CD4-positive, CD25-positive, alpha-beta regulatory T cell (primary cell): ENCODE data around the gene RNLS. TPM values are rescaled to one million over a fixed set of nuclear protein-coding genes. Genes with fewer than 3 reads are reported as not detected.

Experiments used
- ATAC-seq, 2 donors: fragments of 150-1000 bp; cut with Tn5 transposase; one replicate each; pipeline ENCODE4 v1.10.0; 2021; ENCODE audit warnings: low read depth in 2 of 2, moderate number of reproducible peaks in 2 of 2, moderate library complexity in 1 of 2
- DNase-seq, 3 donors: peaks; one replicate each; pipeline versions ENCODE4 v3.0.0 to v3.0.0-alpha.2; 2012 to 2022; ENCODE audit warnings: mixed read lengths in 1 of 3
- H3K27ac ChIP-seq: one replicate; pipeline ENCODE4 v1.7.0; 2013; ENCODE audit warnings: mild to moderate bottlenecking, low read length; ENCODE audit not compliant: insufficient read depth, poor library complexity, severe bottlenecking
- H3K27me3 ChIP-seq: one replicate; pipeline ENCODE4 v1.7.0; 2013; ENCODE audit warnings: low read length; ENCODE audit not compliant: control insufficient read depth, insufficient read depth
- H3K36me3 ChIP-seq: one replicate; pipeline ENCODE4 v1.7.0; 2013; ENCODE audit warnings: mild to moderate bottlenecking, low read length, moderate library complexity; ENCODE audit not compliant: control insufficient read depth, insufficient read depth
- H3K4me1 ChIP-seq: 2 replicates; pipeline ENCODE4 v1.7.0; 2013; ENCODE audit warnings: mild to moderate bottlenecking, low read length; ENCODE audit not compliant: insufficient read depth, control insufficient read depth, poor library complexity, severe bottlenecking
- H3K4me3 ChIP-seq: one replicate; pipeline ENCODE4 v1.7.0; 2013; ENCODE audit warnings: low read depth, mild to moderate bottlenecking, low read length, moderate library complexity
- H3K9me3 ChIP-seq, 2 experiments: 1 replicate in 1 of 2; 2 replicates in 1 of 2; pipeline ENCODE4 v1.7.0; 2013; ENCODE audit warnings: low read length in 2 of 2, mild to moderate bottlenecking in 1 of 2, moderate library complexity in 1 of 2; ENCODE audit not compliant: control insufficient read depth in 2 of 2
- H3K27ac Mint-ChIP-seq, 3 donors: one replicate each; pipeline ENCODE4 v1.8.0; 2020 to 2022; ENCODE audit warnings: mild to moderate bottlenecking in 3 of 3, mixed read lengths in 3 of 3, moderate library complexity in 2 of 3
- H3K27me3 Mint-ChIP-seq: one replicate; pipeline ENCODE4 v1.8.0; 2022; ENCODE audit warnings: mild to moderate bottlenecking, mixed read lengths
- H3K36me3 Mint-ChIP-seq: one replicate; pipeline ENCODE4 v1.8.0; 2020; ENCODE audit warnings: mixed read lengths
- H3K4me1 Mint-ChIP-seq, 4 donors: one replicate each; pipeline ENCODE4 v1.8.0; 2020 to 2022; ENCODE audit warnings: mixed read lengths in 4 of 4, mild to moderate bottlenecking in 1 of 4
- H3K4me3 Mint-ChIP-seq, 4 donors: one replicate each; pipeline ENCODE4 v1.8.0; 2020 to 2022; ENCODE audit warnings: mild to moderate bottlenecking in 4 of 4, mixed read lengths in 4 of 4, moderate library complexity in 3 of 4
- H3K9me3 Mint-ChIP-seq, 7 donors: one replicate each; pipeline ENCODE4 v1.8.0; 2020 to 2022; ENCODE audit warnings: mixed read lengths in 7 of 7, mild to moderate bottlenecking in 3 of 7, moderate library complexity in 2 of 7
- polyA plus RNA-seq, 4 donors: library from polyadenylated mRNA; unstranded; fragments of 300-500 nt; fragmentation: Illumina TruSeq; gene quantifications; one replicate each; pipeline ENCODE4 v1.2.3, GENCODE V29; 2021
- total RNA-seq: library from RNA; stranded (reverse); gene quantifications from one replicate; pipeline ENCODE4 v1.2.3, GENCODE V29; 2022

The RNLS gene
- total and polyA plus RNA-seq, 5 donors from 2014 or later = 1.6 to 5.6 (median 4.4) TPM

DNA sequence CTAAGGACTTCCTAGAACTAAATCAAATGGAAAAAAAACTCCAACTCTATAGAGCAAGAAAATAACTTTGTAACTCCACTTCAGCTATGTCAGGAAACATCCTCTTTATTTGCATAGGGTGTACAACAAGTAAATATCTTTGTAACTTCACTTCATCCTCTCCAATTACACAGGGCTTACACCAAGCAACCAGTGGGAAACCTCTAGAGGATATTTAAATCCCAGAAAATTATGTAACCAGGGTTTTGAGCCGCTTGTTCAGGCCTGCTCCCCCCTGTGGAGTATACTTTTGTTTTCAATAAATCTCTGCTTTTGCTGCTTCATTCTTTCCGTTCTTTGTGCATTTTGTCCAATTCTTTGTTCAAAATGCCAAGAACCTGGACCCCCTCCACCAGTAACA, 25.7 kb upstream of the RNLS start:
- Histone ChIP-seq H3K27me3 (peaks cover 11% of the 10 kb centered on the region), H3K9me3 (no peaks in the 10 kb centered on the region), H3K4me1 (no peaks in the 10 kb centered on the region), H3K4me3 (no peak overlapping the region), H3K36me3 (no peaks in the 10 kb centered on the region), H3K27ac (no peak overlapping the region)
- H3K4me3 Mint-ChIP-seq = no peak overlapping the region
- no peak for ATAC-seq
- no peak for DNase-seq
- H3K9me3 Mint-ChIP-seq = no peaks in the 10 kb centered on the region
- H3K4me1 Mint-ChIP-seq = peaks cover 0 to 1% (median 0%) of the 10 kb centered on the region in 4 donors
- H3K36me3 Mint-ChIP-seq = no peaks in the 10 kb centered on the region
- peaks cover 23% of the 10 kb centered on the region for H3K27me3 Mint-ChIP-seq
- no peak overlapping the region for H3K27ac Mint-ChIP-seq

DNA sequence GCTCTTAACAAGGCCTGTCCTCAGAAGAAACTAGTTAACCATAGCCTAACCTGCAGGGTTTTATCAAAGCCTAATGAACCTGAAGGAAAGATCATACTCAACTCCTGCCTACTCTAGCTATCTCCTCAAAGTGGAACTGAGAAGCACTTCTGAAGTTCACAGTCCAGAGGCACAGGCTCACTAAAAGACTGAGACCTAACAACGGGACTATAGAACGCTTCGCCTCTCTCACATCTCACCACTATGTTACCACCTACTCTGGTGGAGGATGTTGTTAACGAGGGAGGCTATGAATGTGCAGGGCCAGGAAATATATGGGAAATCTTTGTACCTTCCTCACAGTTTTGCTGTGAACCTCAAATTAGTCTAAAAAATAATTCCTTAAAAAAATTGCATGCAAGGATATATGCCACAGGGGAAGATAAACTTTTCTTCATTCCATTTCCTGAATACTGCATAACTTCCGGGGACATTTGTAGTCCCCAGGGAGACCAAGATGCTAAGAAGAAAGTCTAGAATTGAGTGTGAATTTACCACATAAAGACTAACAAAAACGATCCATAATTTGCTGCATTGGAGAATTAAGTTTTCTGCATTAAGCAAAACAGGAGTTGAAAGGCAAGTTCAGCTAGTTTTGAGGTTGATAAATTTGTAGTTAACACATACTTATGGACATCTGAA, 25.1 kb upstream of the RNLS start:
- Mint-ChIP-seq H3K27me3 (peaks cover 23% of the 10 kb centered on the region), H3K4me1 (peaks cover 0 to 1% (median 0%) of the 10 kb centered on the region in 4 donors), H3K36me3 (no peaks in the 10 kb centered on the region), H3K9me3 (no peaks in the 10 kb centered on the region), H3K4me3 (no peak overlapping the region), H3K27ac (no peak overlapping the region)
- Histone ChIP-seq H3K4me3 (no peak overlapping the region), H3K27me3 (peaks cover 11% of the 10 kb centered on the region), H3K4me1 (no peaks in the 10 kb centered on the region), H3K9me3 (no peaks in the 10 kb centered on the region), H3K27ac (no peak overlapping the region), H3K36me3 (no peaks in the 10 kb centered on the region)
- ATAC-seq (no peak), DNase-seq (no peak)

DNA sequence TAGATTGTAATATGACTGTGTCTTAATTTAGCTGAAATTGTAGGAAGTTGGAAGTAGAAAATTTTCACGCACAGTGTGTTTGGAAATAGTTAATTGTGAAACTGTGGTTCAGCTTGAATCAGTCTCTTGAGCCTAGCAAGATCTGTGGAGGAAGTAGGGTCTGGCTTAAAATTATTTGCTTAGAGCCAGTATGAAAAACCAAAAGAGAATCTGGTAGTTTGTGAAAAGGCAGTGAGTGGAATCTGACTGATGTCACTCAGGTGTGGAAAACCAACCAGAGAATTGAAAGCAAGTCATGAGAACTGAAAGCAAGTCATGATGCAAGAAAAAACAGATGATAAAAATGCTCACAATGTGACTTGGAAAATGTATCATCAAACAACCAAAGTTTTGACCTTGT, 14.9 kb upstream of the RNLS start:
- ATAC-seq = no peak
- Mint-ChIP-seq H3K9me3 (peaks cover 0 to 6% (median 0%) of the 10 kb centered on the region in 7 donors), H3K4me1 (no peaks in the 10 kb centered on the region), H3K27ac (no peak overlapping the region), H3K36me3 (no peaks in the 10 kb centered on the region), H3K4me3 (no peak overlapping the region), H3K27me3 (peaks cover 26% of the 10 kb centered on the region)
- H3K36me3 ChIP-seq = no peaks in the 10 kb centered on the region
- H3K27me3 ChIP-seq = peaks cover 7% of the 10 kb centered on the region
- H3K4me1 ChIP-seq = no peaks in the 10 kb centered on the region
- H3K27ac ChIP-seq = no peak overlapping the region
- H3K9me3 ChIP-seq = no peaks in the 10 kb centered on the region
- no peak overlapping the region for H3K4me3 ChIP-seq
- no peak for DNase-seq

DNA sequence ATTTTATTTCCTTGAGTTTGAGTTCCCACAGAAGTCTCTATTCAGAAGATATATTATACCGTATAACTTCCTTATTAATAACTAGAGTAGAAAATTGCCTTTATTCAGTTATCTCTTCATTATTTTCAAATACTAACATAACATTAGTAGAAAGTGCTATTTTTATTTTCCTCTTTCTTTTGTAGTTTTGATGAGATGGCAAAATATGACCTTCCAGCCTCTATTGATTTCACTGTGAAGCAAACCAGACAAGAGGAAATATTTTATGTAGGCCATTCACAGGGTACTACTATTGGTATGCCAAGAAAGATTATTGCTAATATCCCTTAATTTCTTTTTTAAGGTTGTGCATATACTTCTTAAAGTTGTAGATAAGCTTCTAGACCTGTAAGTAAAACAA, 11.4 kb upstream of the RNLS start:
- no peaks in the 10 kb centered on the region for H3K4me1 ChIP-seq
- Mint-ChIP-seq H3K27me3 (peaks cover 38% of the 10 kb centered on the region), H3K27ac (no peak overlapping the region), H3K4me1 (no peaks in the 10 kb centered on the region), H3K4me3 (no peak overlapping the region), H3K36me3 (no peaks in the 10 kb centered on the region), H3K9me3 (peaks cover 0 to 1% (median 0%) of the 10 kb centered on the region in 7 donors)
- no peaks in the 10 kb centered on the region for H3K36me3 ChIP-seq
- ATAC-seq (no peak), DNase-seq (no peak)
- no peaks in the 10 kb centered on the region for H3K9me3 ChIP-seq
- H3K27ac ChIP-seq = no peak overlapping the region
- peaks cover 7% of the 10 kb centered on the region for H3K27me3 ChIP-seq
- no peak overlapping the region for H3K4me3 ChIP-seq

DNA sequence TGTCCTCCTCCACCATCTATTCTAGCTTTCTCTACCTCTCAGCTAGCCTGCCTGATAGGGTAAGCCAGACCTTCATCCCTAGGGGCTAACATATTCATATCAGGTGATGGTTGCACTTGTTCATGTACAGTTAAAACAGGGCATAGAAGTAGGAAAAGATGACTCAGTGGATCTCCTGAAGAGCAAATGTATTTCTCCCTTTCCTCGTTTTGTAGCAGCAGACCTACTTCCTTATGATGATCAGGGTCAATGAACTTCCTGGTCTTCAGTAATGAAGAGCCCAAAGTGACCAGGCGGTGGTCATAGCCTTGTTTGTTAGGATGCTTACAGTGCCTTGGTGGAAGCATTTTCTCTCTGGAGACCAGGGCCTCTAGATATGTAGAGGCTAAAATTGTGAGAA, 9.8 kb upstream of the RNLS start:
- Histone ChIP-seq H3K4me3 (no peak overlapping the region), H3K27ac (no peak overlapping the region), H3K36me3 (no peaks in the 10 kb centered on the region), H3K27me3 (no peaks in the 10 kb centered on the region), H3K9me3 (no peaks in the 10 kb centered on the region), H3K4me1 (no peaks in the 10 kb centered on the region)
- H3K27ac Mint-ChIP-seq = no peak overlapping the region
- no peaks in the 10 kb centered on the region for H3K36me3 Mint-ChIP-seq
- peaks cover 43% of the 10 kb centered on the region for H3K27me3 Mint-ChIP-seq
- DNase-seq (no peak), ATAC-seq (no peak)
- peaks cover 0 to 1% (median 0%) of the 10 kb centered on the region in 7 donors for H3K9me3 Mint-ChIP-seq
- no peaks in the 10 kb centered on the region for H3K4me1 Mint-ChIP-seq
- no peak overlapping the region for H3K4me3 Mint-ChIP-seq

DNA sequence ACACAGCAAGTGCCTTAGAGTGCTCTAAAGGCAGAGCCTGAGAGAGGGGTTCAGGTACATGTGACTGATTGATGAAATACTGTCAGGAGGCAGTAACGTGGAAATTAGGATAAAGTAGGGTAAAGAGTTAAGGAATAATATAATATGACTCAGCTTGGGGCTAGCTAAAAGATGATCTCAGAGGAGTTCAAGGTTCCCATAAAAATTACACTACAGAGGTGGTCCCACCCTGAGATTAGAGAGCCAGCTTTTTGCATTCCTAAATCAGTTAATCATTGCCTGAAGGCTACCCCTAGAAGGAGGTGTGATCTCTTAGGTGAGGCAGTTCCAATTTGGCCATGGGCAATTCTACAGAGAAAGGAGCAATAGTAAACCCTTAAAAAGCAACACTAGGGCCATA, 9.3 kb upstream of the RNLS start:
- Histone ChIP-seq H3K9me3 (no peaks in the 10 kb centered on the region), H3K36me3 (no peaks in the 10 kb centered on the region), H3K4me1 (no peaks in the 10 kb centered on the region), H3K4me3 (no peak overlapping the region), H3K27ac (no peak overlapping the region), H3K27me3 (no peaks in the 10 kb centered on the region)
- ATAC-seq (no peak), DNase-seq (no peak)
- Mint-ChIP-seq H3K27me3 (peaks cover 38% of the 10 kb centered on the region), H3K36me3 (no peaks in the 10 kb centered on the region), H3K9me3 (peaks cover 0 to 1% (median 0%) of the 10 kb centered on the region in 7 donors), H3K4me3 (no peak overlapping the region), H3K4me1 (no peaks in the 10 kb centered on the region), H3K27ac (no peak overlapping the region)

DNA sequence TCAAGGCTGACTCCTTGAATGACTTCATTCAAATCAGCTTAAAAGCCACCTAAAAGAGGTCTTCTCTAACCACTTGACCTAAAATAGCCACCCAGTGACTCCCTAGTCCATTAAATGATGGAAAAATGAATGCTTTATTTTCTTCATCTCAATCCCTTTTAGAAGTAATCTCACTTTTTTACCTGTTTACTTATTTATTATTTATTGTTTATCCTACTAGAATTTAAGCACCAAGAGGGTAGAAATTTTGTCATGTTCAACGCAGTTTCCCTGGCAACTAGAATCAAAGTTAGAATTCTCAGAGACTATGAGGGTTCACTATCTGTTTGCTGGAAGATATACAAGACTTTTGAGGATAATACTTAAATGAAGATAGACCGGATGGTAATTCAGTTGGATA, 3.3 kb upstream of the RNLS start, which contains the start of gene LIPJ:
Gene LIPJ, plus strand, starts transcription at position 301 of the 400 bp plus-strand sequence. CDS start 3,926 bp downstream, outside the sequence.
- Mint-ChIP-seq H3K4me3 (peak within 1 kb of the TSS in 1 of 4 donors; percentile 24), H3K27me3 (peaks cover 28% of the 10 kb centered on the region)

DNA sequence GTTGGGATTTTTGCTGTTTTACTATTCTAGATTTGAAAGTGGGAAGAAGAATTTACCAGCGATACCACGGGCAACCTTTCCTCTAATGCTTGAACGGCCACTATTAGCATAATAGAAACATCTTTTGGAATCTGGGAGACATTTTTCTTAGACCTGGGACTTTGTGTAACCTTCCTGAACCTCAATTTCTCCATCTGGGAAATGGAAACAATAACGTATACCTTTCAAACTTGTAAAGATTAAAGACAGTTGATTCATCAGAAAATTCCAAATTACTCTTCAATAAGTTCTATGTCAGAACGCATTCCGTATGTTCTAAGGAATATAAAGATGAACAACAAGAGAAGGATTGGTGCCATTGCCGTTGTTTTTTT, 453 bp upstream of the RNLS start:
- H3K4me1 Mint-ChIP-seq = peaks cover 4 to 16% (median 10%) of the 10 kb centered on the region in 4 donors
- no peaks in the 10 kb centered on the region for H3K27me3 ChIP-seq
- H3K27ac ChIP-seq = peak overlapping the region; percentile 76
- peaks cover 11% of the 10 kb centered on the region for H3K27me3 Mint-ChIP-seq
- peaks cover 4% of the 10 kb centered on the region for H3K36me3 Mint-ChIP-seq
- no peaks in the 10 kb centered on the region for H3K36me3 ChIP-seq
- H3K27ac Mint-ChIP-seq = peak overlapping the region; percentile 89 to 95 (median 91)
- H3K9me3 Mint-ChIP-seq = peaks cover 0 to 4% (median 0%) of the 10 kb centered on the region in 7 donors
- peak overlapping the region; percentile 83 to 94 (median 92) for H3K4me3 Mint-ChIP-seq
- ATAC-seq (no peak), DNase-seq (no peak)
- H3K4me1 ChIP-seq = peaks cover 5% of the 10 kb centered on the region
- H3K4me3 ChIP-seq = peak overlapping the region; percentile 84
- no peaks in the 10 kb centered on the region for H3K9me3 ChIP-seq

More for the DNA sequence above, 3.3 kb upstream of the RNLS start, which contains the start of gene LIPJ:
- no peak for ATAC-seq
- Histone ChIP-seq H3K36me3 (no peaks in the 10 kb centered on the region), H3K4me1 (peaks cover 5% of the 10 kb centered on the region), H3K27me3 (no peaks in the 10 kb centered on the region), H3K4me3 (no peak within 1 kb of the TSS), H3K9me3 (no peaks in the 10 kb centered on the region), H3K27ac (no peak within 1 kb of the TSS)
- Mint-ChIP-seq H3K9me3 (peaks cover 0 to 4% (median 0%) of the 10 kb centered on the region in 7 donors), H3K27ac (no peak within 1 kb of the TSS), H3K36me3 (peaks cover 4% of the 10 kb centered on the region), H3K4me1 (peaks cover 4 to 16% (median 10%) of the 10 kb centered on the region in 4 donors)
- DNase-seq = no peak
